ENCODE results near the gene OR10G8. TPM values are rescaled to one million over a fixed set of nuclear protein-coding genes. Genes with fewer than 3 reads are reported as not detected.

OR10G8 gene, protein sequence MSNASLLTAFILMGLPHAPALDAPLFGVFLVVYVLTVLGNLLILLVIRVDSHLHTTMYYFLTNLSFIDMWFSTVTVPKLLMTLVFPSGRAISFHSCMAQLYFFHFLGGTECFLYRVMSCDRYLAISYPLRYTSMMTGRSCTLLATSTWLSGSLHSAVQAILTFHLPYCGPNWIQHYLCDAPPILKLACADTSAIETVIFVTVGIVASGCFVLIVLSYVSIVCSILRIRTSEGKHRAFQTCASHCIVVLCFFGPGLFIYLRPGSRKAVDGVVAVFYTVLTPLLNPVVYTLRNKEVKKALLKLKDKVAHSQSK
- total RNA-seq (2014; rRNA removed; shearing (Covaris generic)) (not detected in 2 replicates), total RNA-seq (2022) (not detected in 2 replicates), Bru-seq, nascent RNA (not detected), BruChase-seq, experiment 1, labeled RNA remaining after a 6-hour chase (not detected), BruChase-seq, experiment 2, labeled RNA remaining after a 2-hour chase (not detected)
- long read RNA-seq = 0 reads

DNA sequence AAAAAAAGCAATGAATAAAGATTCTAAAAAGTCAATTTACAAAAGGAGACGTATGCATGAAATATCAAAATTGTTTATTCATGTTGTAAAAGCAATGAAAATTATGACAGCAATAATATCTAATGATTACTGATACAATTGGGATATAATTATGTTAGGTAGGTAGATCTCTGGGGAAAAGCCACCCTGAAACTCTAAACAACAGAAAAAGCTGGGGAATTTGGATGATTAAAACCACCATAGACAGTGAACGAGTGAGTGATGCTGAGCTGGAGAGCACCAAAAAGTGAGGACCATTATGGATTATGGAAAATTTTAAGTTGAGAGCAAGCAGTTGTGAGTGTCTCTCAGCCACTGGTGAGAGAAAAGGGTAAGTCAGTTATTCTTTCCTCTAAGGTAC is at the start of gene OR10G8:
Gene OR10G8 (plus strand): TSS at position 301 of the 400 bp plus-strand sequence. CDS start 2,825 bp downstream, outside the sequence.
- H3K4me3 ChIP-seq (ENCODE audit: low read depth, low read length, poor library complexity, severe bottlenecking) = no peak within 1 kb of the TSS
- no peaks in the 10 kb centered on the region for H3K9me3 ChIP-seq (ENCODE audit: low read length)
- ChIA-PET POLR2A (no interaction called here), CTCF (ENCODE audit: unreplicated experiment) (no interaction called here)
- TF ChIP-seq, protein P1, sequence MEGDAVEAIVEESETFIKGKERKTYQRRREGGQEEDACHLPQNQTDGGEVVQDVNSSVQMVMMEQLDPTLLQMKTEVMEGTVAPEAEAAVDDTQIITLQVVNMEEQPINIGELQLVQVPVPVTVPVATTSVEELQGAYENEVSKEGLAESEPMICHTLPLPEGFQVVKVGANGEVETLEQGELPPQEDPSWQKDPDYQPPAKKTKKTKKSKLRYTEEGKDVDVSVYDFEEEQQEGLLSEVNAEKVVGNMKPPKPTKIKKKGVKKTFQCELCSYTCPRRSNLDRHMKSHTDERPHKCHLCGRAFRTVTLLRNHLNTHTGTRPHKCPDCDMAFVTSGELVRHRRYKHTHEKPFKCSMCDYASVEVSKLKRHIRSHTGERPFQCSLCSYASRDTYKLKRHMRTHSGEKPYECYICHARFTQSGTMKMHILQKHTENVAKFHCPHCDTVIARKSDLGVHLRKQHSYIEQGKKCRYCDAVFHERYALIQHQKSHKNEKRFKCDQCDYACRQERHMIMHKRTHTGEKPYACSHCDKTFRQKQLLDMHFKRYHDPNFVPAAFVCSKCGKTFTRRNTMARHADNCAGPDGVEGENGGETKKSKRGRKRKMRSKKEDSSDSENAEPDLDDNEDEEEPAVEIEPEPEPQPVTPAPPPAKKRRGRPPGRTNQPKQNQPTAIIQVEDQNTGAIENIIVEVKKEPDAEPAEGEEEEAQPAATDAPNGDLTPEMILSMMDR (conservative IDR thresholded peaks at IDR 0.05; ENCODE audit: low read length) = no peak
- no peak for TF ChIP-seq EZH2phosphoT487 (IDR thresholded peaks at IDR 0.05; ENCODE audit: borderline replicate concordance, low read depth, low read length)
- H4K20me1 ChIP-seq (ENCODE audit: insufficient read depth, low read length) = no peaks in the 10 kb centered on the region
- intact Hi-C loops (cut with micrococcal nuclease; ENCODE audit: unreplicated experiment) = no loop called here
- DNase-seq (ENCODE audit: low spot score) = no peak
- BruUV-seq (replicated peaks) = no TSS peak
- no peak within 1 kb of the TSS for H3K27ac ChIP-seq (ENCODE audit: low read depth, low read length, poor library complexity, severe bottlenecking)
- no peaks in the 10 kb centered on the region for H3K36me3 ChIP-seq (ENCODE audit: insufficient read depth, low read length)
- H3K4me2 ChIP-seq (ENCODE audit: low read length) = no peak within 1 kb of the TSS
- no peaks in the 10 kb centered on the region for H3K79me2 ChIP-seq (ENCODE audit: insufficient read depth, low read depth, low read length)
- no peaks in the 10 kb centered on the region for H3K9me2 ChIP-seq (ENCODE audit: insufficient read depth, low read length)
- no peak within 1 kb of the TSS for H2AFZ ChIP-seq (ENCODE audit: low read length)
- H3K4me1 ChIP-seq (ENCODE audit: insufficient read depth, low read length, poor library complexity, severe bottlenecking) = no peaks in the 10 kb centered on the region

DNA sequence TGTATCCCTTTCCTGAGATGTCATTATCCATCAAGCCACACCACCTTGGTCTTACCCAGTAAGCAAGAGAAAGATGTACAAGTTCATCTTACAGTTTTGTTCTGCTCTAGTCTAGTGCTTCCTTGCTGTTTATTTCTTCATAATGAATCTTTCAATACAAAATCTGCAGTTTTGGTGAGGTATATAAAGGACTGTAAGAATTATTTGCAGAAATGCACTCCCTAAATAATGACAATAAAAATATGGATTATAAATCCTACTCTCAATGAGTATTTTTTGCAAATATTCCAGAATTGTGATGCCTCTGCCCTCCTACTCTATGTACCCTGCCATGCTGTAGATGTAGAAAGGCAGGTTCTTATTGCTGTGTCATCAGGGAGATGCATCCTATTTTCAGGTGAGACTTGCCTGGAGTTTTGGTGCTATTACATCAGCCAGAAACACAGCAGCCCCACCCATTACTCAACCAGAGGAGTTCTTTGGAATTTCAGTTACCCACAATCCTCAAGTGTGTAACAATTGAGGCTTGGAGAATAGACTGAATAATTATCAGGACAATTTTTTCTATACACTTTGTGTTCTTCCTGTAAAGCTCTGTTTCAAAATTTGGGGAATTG is 48.8 kb upstream of the OR10G8 start, which contains the start of gene OR10S1:
Gene OR10S1 (minus strand): TSS at position 51 of the 617 bp plus-strand sequence. CDS start 117 bp downstream, outside the sequence.
- intact Hi-C loops (cut with micrococcal nuclease; ENCODE audit: unreplicated experiment) = no loop called here
- ChIA-PET POLR2A (no interaction called here), CTCF (ENCODE audit: unreplicated experiment) (no interaction called here)
- no TSS peak for BruUV-seq (replicated peaks)
- H3K79me2 ChIP-seq (ENCODE audit: insufficient read depth, low read depth, low read length) = no peaks in the 10 kb centered on the region
- no peak within 1 kb of the TSS for H3K4me2 ChIP-seq (ENCODE audit: low read length)
- DNase-seq (ENCODE audit: low spot score) = no peak
- H3K36me3 ChIP-seq (ENCODE audit: insufficient read depth, low read length) = no peaks in the 10 kb centered on the region
- no peak within 1 kb of the TSS for H3K4me3 ChIP-seq (ENCODE audit: low read depth, low read length, poor library complexity, severe bottlenecking)
- H3K27ac ChIP-seq (ENCODE audit: low read depth, low read length, poor library complexity, severe bottlenecking) = no peak within 1 kb of the TSS
- H4K20me1 ChIP-seq (ENCODE audit: insufficient read depth, low read length) = no peaks in the 10 kb centered on the region
- no peak within 1 kb of the TSS for H2AFZ ChIP-seq (ENCODE audit: low read length)
- TF ChIP-seq, protein P1 (conservative IDR thresholded peaks at IDR 0.05; ENCODE audit: low read length) = no peak
- TF ChIP-seq EZH2phosphoT487 (IDR thresholded peaks at IDR 0.05; ENCODE audit: borderline replicate concordance, low read depth, low read length) = no peak
- H3K9me2 ChIP-seq (ENCODE audit: insufficient read depth, low read length) = no peaks in the 10 kb centered on the region
- no peaks in the 10 kb centered on the region for H3K4me1 ChIP-seq (ENCODE audit: insufficient read depth, low read length, poor library complexity, severe bottlenecking)
- no peaks in the 10 kb centered on the region for H3K9me3 ChIP-seq (ENCODE audit: low read length)
